ENCODE results near the gene FOXN3.
"Not testable (repeated sequence)": the region's sequence is repeated elsewhere in the genome, so short reads cannot be mapped to it uniquely, and the experiment has no call there.

FOXN3 gene

GRCh38 chr14:89111232-89111631 is 305.8 kb downstream of the FOXN3 start:
- not testable (repeated sequence) for DNase-seq (ENCODE audit: low read depth in 3 of 3, low spot score in 1 of 3)

- no peak for DNase-seq (ENCODE audit: low read depth in 3 of 3, low spot score in 1 of 3)
Measured at GRCh38 chr14:89110110-89110509, 306.9 kb downstream of the FOXN3 start.

GRCh38 chr14:89108608-89109007 is 308.4 kb downstream of the FOXN3 start:
- DNase-seq (ENCODE audit: low read depth in 3 of 3, low spot score in 1 of 3): no peak

- no peak for DNase-seq (ENCODE audit: low read depth in 3 of 3, low spot score in 1 of 3)
Measured at GRCh38 chr14:89107626-89108025, 309.4 kb downstream of the FOXN3 start.

Data from stimulated activated CD4-positive, alpha-beta T cell treated with anti-CD3 and anti-CD28 coated beads, TNF-alpha, amount 100 ng/mL, for 1 hour (primary cell).